ENCODE results near the gene ANKRD40CL. TPM values are rescaled to one million over a fixed set of nuclear protein-coding genes. Genes with fewer than 3 reads are reported as not detected.

Gene ANKRD40CL
- total and polyA plus RNA-seq, 10 donors = not detected

DNA sequence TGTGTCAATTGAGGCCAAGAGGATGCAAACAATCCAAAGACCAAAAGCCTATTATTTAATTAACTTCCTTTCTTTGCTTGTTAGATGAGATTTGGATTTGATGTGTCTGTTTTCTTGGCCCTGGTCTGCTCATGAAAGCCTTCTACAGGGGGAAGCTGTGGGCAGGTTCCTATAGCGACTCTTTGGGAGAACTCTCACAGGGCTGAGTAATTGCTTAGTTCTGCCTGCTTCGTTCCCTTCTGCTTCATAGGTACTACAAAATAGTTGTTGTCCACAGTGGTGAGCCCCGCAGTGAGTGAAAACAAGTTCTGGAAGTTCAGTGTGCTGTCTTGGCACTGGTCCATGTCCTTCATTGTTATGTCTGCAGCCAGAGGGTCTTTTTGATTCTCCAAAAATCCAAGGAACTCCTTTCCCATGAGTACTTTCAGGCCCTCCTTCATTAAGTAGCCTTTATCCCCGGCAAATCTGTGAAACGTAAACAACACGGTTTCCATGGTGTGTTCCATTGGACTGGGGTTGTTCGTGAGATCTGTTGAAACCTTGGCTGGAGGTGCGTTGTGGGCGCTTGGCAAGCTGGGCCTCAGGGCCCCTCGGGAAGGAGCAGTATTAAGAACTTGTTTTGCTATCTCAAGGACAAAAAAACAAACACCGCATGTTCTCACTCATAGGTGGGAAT, 30.0 kb upstream of the ANKRD40CL start:
- Histone ChIP-seq H3K4me3 (no peak overlapping the region), H3K36me3 (no peaks in the 10 kb centered on the region), H3K27me3 (replicated peaks in 1 of 7) (no peaks in the 10 kb centered on the region), H3K9me3 (no peaks in the 10 kb centered on the region), H3K27ac (no peak overlapping the region), H3K4me1 (peaks cover 0 to 6% (median 0%) of the 10 kb centered on the region in 6 donors)
- intact Hi-C loops (cut with DNase I; ENCODE audit: low total_unique reads) = no loop called here
- 67 to 75% (median 72%) methylated on average over 11 of the region's 11 CpGs for WGBS, 5 donors
- TF ChIP-seq POLR2AphosphoS5 (IDR thresholded peaks at IDR 0.05) (no peak), POLR2A (IDR thresholded peaks at IDR 0.05) (no peak)
- TF ChIP-seq, protein P1, sequence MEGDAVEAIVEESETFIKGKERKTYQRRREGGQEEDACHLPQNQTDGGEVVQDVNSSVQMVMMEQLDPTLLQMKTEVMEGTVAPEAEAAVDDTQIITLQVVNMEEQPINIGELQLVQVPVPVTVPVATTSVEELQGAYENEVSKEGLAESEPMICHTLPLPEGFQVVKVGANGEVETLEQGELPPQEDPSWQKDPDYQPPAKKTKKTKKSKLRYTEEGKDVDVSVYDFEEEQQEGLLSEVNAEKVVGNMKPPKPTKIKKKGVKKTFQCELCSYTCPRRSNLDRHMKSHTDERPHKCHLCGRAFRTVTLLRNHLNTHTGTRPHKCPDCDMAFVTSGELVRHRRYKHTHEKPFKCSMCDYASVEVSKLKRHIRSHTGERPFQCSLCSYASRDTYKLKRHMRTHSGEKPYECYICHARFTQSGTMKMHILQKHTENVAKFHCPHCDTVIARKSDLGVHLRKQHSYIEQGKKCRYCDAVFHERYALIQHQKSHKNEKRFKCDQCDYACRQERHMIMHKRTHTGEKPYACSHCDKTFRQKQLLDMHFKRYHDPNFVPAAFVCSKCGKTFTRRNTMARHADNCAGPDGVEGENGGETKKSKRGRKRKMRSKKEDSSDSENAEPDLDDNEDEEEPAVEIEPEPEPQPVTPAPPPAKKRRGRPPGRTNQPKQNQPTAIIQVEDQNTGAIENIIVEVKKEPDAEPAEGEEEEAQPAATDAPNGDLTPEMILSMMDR (IDR thresholded peaks at IDR 0.05 in 8 of 11, conservative IDR thresholded peaks at IDR 0.05 in 3 of 11) = no peak
- DNase-seq = no peak

DNA sequence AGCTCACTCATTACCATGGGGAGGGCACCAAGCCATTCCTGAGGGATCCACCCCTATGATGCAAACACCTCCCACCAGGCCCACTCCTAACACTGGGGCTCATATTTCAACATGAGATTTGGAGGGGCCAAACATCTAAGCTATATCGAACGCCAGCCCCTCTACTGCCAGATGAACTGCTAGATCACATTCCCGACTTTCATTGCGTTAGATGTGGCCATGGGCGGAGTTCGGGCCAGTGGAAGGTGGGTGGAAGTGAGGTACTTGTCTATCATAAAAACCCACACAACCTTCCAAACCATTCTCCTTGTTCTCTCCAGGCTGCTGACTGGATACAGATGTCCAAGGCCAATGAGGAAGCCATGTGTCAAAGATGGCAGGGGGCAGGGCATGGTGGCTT, 27.0 kb upstream of the ANKRD40CL start:
- TF ChIP-seq POLR2A (IDR thresholded peaks at IDR 0.05) (no peak), POLR2AphosphoS5 (IDR thresholded peaks at IDR 0.05) (no peak)
- TF ChIP-seq, protein P1 (IDR thresholded peaks at IDR 0.05 in 8 of 11, conservative IDR thresholded peaks at IDR 0.05 in 3 of 11) = no peak
- Histone ChIP-seq H3K36me3 (no peaks in the 10 kb centered on the region), H3K27me3 (replicated peaks in 1 of 7) (no peaks in the 10 kb centered on the region), H3K4me1 (peaks cover 0 to 22% (median 7%) of the 10 kb centered on the region in 6 donors), H3K9me3 (no peaks in the 10 kb centered on the region), H3K27ac (no peak overlapping the region), H3K4me3 (no peak overlapping the region)
- DNase-seq = no peak
- WGBS, 5 donors = 93 to 99% (median 94%) methylated on average over 6 of the region's 6 CpGs
- intact Hi-C loops (cut with DNase I; ENCODE audit: low total_unique reads) = no loop called here

DNA sequence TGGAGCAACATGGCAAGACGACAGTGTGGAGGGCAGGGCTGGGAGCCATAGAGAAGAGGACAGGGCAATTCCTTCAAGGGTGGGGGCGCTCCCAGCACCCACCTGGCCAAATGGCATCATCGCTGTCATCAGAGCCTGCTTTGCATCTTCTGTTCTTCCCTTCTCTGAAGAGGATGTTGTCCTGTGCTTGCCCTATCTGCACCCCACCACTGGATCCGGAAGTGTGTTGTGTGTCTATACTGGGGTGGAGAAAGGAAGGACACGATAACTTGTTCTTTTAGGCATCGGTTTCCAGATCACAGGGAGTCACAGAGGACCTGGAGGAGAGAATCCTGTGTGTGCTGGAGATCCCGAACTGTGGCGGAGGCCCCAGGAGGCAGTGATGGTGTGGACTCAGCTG, 25.7 kb upstream of the ANKRD40CL start:
- no peaks in the 10 kb centered on the region for H3K27me3 ChIP-seq (replicated peaks in 1 of 7)
- peak overlapping the region in 1 of 8 donors; percentile 17 for H3K4me3 ChIP-seq
- 83 to 96% (median 89%) methylated on average over 8 of the region's 8 CpGs for WGBS, 5 donors
- peak overlapping the region in 5 of 8 donors; percentile 5 to 62 (median 55) for H3K27ac ChIP-seq
- H3K4me1 ChIP-seq = peaks cover 0 to 22% (median 7%) of the 10 kb centered on the region in 6 donors
- TF ChIP-seq, protein P1 (IDR thresholded peaks at IDR 0.05 in 8 of 11, conservative IDR thresholded peaks at IDR 0.05 in 3 of 11) = no peak
- TF ChIP-seq POLR2A (IDR thresholded peaks at IDR 0.05) (no peak), POLR2AphosphoS5 (IDR thresholded peaks at IDR 0.05) (no peak)
- DNase-seq = no peak
- H3K9me3 ChIP-seq = no peaks in the 10 kb centered on the region
- H3K36me3 ChIP-seq = no peaks in the 10 kb centered on the region
- intact Hi-C loops (cut with DNase I; ENCODE audit: low total_unique reads) = no loop called here

DNA sequence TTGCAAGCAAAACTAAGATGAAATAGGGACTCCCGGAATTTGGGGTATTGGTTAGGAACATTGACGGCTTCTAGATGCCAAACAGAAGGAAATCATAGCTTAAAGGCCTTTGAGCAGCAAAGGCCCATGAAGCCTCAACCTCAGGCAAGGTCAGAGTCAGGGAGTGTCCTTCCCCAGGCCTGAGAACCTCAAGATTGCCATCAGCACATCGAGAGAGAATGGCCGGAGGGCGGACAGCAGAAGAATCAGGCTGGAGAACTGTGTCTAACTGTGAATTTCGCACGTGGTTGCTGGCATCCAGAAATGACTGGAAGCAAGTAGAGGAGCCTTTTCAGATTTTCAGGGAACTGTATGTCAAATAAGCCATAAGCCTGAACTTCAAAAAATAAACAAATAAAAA, 24.8 kb upstream of the ANKRD40CL start:
- H3K36me3 ChIP-seq = no peaks in the 10 kb centered on the region
- 84 to 94% (median 89%) methylated on average over 7 of the region's 7 CpGs for WGBS, 5 donors
- TF ChIP-seq, protein P1 (IDR thresholded peaks at IDR 0.05 in 8 of 11, conservative IDR thresholded peaks at IDR 0.05 in 3 of 11) = no peak
- TF ChIP-seq POLR2A (IDR thresholded peaks at IDR 0.05) (no peak), POLR2AphosphoS5 (IDR thresholded peaks at IDR 0.05) (no peak)
- DNase-seq = no peak
- H3K27ac ChIP-seq = no peak overlapping the region
- no peaks in the 10 kb centered on the region for H3K27me3 ChIP-seq (replicated peaks in 1 of 7)
- no peak overlapping the region for H3K4me3 ChIP-seq
- intact Hi-C loops (cut with DNase I; ENCODE audit: low total_unique reads) = no loop called here
- H3K9me3 ChIP-seq = no peaks in the 10 kb centered on the region
- H3K4me1 ChIP-seq = peaks cover 0 to 22% (median 7%) of the 10 kb centered on the region in 6 donors
